OCI-M1 (cell line): ENCODE results near the gene ACTR5.

Experiments
- DNase-seq: peaks from one replicate; lab custom pipeline; 2025; lab: John Stamatoyannopoulos, UW

The ACTR5 gene

DNA sequence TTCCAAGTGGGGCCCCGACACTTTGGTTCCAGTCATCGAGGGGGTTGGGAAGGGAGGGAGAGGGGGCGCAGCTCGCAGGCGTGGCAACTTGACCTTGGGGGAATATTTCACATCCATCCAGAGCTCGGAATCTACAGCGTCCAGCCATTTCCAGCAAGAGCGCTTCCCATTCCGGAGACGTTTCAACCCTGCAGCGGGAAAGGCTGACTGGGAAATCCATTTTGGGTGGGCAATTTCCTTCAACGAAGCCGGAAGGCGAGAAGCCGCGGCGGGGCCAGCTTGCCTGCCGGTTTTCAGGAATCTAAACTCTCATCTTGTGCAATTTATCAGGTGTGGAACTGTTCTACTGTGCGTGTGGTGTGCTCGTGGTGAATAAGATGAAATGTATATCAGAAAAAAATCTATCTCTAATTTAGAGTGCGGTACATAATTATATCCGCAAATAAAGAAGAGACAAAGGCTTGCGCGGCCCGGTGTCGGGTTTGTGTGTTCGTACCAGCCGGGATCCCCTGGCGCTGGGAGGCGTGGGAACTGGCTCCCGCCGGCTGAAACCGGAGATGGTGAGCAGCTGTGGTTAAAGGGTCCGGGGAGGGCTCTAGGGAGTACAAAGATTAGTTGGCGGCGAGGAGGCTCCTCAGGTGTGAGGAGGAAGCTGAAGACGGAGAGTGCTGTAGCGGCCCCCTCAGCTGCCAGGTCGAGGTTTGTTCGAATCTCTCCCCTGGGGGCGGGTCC is 19.2 kb upstream of the ACTR5 start:
- DNase-seq: no peak

DNA sequence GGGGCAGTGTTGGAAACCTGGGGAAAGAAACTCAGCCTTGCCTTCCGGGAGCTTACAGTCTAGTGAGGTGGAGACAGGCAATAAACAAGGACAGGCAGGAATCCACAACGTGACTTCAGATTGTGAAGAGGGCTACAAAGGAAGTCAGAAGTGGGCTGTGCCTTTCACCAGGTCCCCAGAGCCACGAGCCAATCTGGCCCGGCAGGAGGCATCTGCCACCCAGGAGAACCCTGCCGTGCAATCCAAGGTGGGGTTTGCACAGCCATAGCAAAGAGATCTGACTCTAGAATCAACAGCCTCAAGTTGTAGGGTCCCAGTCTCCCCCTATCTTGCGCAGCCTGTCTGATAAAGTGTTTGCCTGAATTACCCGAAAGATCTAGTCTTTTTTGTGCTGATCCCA is 18.5 kb upstream of the ACTR5 start:
- DNase-seq: no peak

DNA sequence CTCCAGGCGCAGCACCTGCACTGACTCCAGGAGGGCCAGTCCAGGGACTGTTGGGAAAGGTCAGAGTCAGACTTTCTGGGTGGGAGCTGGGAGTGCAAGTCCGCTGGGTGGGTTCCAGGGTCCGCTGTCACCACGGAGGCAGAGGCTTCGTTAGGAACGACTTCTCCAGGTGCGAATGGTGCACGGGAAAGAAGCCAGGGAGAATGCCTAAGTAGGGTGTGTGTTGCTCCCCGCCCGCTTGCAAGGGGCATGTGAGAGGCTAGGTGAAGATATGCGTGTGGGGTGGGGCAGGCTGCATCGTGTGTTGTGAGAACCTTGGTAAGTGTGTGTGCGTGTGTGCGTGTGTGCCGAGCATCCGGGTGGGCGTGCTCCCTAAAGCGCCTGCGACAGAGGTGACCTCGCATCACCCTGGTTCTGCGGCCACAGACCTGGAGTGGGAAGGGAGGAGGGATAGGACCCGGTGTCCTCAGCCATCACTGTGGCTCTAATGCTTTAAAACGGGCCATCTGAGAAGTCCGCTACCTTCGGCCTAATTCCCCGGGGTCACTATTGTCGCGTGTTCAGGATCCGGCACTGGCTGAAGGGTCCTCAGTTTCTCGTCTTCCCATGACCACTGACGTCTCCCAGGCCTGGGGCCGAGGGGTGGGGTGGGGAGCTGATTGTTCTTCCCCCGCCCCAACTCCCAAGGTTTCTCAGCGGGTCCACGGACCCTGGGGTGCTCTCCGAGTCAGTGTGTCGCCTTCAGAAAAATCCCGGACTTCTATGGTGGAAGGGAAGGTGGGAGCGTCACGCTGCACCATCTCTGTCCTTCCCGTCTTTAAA is 17.9 kb upstream of the ACTR5 start:
- no peak for DNase-seq

DNA sequence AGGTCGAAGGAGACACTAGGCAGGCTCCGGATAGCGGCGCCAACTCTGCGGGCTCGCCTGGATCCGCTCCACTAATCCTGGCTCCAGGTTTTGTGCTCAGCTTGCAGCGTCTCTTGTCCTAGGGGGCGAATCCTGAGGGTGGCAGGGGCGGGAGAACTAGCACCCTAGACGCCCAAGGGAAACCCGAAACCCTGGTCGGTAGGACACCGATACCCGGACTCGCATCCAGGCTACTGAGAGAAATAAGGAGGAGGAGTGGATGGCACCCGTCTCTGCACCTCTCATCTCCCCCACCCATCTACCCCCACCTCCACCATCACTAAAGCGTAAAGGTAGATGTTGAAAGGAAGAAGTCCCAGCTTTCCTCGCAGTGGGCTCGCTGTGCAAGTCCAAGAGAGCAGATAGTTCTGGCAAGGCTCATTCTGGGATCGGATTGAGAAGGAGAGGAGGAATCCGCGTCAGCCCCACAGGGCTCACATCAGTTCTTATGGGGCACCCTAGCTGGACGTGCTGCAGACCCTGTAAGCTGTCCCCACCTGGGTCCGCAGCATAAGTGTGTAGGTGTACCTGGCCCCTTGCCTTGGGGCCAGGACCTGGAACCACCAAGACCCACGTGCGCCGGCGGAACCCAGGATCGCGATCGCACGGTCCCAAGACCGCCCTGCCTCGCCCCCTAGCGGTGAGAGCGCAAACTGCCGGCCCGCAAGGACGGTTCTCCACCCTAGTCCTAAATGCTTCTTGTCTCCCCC is 17.1 kb upstream of the ACTR5 start:
- DNase-seq: peak; percentile 80

DNA sequence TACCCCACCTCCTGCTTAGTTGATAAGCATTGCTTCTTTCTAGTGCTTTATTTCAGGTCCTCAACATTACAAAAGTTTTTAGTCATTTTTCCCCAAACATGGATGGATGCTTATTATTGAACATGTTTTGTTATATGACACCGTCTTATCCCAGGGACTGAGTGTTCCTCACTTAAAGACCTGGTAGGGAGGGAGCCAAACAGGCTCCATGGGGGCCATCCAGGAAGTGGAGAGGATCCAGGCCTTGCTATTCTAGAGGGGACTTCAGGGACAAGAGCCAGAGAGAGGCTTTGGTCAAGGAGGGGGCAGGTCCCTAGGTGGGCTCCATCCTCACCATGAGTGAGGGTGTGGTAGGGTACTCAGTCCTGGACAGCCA is 16.5 kb upstream of the ACTR5 start:
- DNase-seq: no peak

DNA sequence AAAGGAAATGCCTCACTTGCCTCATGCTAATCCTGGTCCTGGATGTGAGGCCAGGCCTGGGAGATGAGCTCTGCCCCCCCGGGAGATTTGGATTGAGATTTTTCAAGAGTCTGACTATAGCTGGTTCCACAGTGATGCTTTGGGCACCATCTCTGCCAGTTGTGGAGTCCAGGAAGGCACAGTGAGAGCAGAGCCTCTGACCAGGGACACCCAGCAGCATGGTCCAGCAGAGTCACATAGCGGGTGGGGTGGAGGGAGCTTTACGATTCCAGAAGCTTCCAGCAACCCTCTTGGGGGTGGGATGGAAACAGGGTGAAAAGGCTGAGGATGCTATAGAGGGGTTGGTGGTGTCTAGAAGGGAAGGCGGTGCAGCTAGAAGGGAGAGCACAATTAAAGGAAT is 15.3 kb upstream of the ACTR5 start:
- DNase-seq: no peak

DNA sequence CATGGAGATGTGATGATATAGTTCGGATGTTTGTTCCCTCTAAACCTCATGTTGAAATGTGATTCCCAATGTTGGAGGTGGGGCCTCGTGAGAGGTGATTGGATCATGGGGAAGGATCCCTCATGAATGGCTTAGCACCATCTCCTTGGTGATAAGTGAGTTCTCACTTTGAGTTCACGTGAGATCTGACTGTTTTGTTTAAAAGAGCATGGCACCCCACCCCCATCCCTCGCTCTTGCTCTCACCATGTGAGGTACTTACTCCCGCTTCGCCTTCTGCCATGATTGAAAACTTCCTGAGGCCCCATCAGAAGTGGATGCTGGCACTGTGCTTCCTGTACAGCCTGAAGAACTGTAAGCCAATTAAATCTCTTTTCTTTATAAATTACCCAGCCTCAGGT is 13.1 kb upstream of the ACTR5 start:
- no peak for DNase-seq

DNA sequence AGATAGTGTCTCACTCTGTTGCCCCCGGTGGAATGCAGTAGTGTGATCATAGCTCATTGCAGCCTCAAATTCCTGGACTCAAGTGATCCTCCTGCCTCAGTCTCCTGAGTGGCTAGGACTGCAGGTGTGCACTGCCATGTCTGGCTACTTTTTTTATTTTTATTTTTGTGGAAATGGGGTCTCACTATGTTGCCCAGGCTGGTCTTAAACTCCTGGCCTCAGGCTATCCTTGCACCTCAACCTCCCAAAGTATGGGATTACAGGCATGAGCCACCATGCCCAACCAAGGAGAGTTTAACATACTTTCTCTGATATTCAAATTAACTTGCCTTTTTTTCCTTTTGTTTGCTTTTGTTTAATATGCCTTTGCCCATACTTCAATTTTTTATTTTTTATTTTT is 10.4 kb upstream of the ACTR5 start:
- no peak for DNase-seq

DNA sequence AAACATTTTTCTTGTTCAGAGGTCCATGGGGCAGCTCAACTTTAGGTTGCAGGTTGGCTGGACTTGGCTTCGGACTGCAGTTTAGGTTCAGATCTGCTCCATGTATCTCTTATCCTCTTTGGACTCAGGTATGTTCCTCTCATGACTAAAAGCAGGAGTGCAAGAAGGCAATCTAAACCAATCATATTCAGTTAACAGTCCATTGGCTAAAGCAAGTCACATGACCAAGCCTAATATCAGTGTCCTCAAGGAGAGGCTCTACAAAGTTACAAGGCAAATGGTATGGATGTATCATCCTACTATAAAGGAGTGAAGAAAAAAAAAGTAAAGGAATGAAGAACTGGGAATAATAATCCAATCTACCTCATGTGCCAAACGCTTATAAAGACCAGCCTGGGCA is 2.5 kb upstream of the ACTR5 start:
- DNase-seq: no peak

DNA sequence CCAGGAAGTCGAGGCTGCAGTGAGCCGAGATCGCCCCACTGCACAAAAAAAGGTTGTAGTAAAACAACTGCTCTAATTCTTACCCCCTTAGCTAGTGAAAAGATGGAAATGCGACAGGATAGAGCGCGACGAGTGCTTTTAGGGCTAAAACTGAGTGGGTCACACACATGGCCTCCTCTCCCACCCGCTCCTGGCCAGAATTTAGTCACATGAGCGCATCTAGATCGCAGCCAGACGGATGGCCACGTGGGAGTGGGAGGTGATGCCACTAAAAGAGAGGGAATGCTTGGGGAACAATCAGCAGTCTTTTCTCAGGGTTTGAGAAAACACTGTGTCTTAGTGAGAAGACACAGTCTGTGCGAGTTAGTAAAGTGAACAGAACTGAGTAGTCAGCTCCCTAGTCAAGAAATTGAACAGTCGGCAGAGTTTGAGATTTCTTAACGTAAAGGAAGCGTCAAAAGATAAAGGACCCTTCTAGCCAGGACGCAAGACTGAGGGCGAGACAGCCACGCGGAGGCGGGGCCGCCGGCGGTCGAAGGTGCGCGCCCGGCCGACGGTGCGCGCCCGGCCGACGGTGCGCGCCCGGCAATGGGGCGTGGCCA is 664 bp upstream of the ACTR5 start:
- no peak for DNase-seq

DNA sequence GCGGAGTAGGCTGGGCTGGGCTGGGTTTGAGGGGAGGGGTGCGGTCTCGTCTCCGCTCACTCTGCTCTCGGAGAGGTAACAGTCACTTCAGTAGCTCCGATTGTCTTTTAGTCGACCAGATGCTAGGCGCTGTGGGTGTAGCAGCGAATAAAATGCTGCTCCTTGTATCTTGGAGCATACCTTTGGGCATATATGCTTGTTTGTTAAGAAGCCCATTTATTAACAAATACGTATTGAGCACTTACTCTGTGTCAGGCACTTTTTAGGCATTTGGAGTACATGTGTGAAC is 545 bp downstream of the ACTR5 start:
- DNase-seq: peak; percentile 55

DNA sequence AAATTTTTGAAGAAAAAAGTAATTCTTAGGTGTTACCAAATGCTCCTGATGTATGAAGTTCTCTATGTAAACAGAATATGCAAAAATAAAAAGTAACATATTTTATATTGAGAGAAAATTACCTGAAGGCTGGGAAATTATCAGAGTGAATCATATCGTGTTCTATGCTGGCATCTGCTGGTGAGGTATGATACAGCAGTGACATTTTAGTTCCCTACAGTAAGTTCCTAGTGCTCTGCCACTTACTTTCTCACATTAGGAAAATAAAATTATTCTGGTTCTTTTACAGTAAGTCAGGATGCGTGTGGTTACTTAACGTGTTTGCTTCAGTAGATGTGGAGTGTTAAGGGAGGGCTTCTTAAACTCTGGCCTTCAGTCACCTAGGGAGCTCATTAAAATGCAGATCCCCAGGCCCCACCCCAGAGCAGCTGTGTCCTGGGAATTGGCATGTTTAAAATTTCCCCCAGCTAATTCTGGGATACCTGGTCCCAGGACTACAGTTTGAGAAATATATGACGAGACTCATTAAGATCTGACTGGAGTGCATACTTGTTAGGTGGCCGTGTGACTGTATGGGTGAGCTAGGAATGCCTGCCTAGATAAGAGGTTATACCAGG is 3.2 kb downstream of the ACTR5 start:
- DNase-seq: peak; percentile 78

DNA sequence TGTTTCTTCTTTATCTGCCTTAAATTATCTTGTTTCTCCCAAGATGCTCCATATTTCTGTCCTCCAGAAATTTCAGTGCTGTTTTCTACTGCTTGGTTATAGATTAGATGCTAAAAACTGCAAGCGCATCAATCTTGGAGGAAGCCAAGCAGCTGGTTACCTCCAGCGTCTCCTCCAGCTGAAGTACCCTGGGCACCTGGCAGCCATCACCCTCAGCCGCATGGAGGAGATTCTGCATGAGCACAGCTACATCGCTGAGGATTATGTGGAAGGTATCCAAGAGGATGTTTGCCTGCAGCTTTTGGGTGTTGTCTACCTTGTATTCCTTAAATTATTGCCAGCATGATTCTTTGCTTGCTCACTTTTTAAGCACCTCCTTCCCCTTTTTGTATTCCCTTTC is 3.8 kb downstream of the ACTR5 start:
- no peak for DNase-seq

DNA sequence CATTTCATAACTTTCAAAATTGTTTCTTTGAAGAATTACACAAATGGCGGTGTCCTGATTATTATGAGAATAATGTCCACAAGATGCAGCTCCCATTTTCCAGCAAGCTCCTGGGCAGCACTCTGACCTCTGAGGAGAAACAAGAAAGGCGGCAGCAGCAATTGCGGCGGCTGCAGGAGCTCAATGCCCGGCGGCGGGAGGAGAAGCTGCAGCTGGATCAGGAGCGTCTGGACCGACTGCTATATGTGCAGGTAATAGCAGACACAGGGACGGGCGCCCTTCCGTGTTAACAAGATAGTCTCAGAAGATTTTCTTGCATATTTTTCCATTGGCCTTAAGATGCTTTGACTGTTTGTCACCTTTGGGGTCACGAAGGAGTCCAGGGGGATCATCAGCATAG is 6.7 kb downstream of the ACTR5 start:
- no peak for DNase-seq

DNA sequence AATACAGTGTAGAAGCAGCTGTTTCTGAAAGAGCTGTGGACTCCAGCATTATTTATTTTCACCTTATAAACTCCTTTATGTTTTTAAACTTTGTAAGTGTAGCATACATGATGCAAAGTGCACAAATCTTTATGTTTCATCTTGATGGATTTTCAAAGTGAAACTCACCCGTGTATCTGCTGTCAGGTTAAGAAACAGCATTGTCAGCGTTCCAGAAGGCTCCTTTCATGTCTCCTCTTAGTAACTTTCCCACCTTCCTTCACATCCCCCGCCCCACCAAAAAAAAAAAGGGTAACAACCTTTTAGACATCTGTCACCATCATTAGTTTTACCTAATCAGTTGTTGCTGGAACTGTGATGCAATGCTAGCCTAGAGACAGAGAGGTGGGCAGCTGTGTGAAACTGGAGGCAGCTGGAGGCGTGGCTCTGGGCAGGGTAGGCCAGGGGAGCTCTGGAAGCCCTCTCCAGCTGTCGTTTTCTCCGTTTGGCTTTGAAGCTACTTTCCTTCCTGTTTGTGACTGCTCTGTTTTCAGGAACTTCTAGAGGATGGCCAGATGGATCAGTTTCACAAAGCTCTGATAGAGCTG is 7.2 kb downstream of the ACTR5 start:
- no peak for DNase-seq

DNA sequence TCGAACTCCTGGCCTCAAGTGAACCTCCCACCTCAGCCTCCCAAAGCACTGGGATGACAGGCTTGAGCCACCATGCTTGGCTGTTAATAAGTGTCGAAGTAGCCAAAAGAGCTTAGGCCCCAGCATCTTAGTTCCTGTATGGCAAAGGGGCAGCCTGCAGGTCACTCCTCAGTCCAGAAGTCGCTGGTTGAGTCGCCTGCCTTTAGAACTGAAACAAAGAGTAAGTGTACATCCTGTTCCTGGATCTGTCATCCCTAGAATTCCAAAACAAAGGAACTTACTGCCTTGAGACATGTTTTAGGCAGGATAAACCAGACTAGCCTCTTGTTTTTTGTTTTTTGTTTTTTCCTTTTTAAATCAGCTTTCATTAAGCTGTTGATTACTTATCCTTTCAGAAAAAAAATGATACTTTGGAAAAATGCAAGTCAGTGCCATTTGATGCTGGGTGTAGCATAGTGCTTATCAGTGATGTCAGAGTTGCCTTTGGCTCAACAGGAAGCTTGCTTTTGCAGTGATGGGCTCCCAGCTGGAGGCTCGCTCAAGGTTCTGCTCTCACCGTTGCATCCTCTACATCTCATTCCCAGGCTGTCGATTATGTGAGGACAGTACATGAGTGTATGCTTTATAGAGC is 9.0 kb downstream of the ACTR5 start:
- no peak for DNase-seq

DNA sequence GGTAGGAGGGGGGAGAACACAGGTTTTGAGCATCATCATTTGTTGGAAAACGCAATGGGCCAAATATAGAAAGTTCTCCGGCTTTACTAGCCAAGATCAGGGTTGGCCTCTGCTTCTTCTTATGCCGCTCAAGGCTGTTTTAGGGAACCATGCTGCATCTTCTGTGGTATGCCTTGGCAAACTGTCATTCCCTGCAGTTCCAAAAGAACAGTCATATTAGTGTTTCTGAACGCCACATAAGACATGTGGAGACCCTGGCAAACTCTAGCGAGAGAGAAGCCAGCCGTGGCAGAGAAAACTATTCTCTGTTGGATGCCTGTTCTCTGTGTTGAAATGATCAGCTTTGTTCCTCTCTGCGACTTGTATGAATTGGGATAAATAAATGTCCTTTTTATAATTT is 10.8 kb downstream of the ACTR5 start:
- DNase-seq: no peak

DNA sequence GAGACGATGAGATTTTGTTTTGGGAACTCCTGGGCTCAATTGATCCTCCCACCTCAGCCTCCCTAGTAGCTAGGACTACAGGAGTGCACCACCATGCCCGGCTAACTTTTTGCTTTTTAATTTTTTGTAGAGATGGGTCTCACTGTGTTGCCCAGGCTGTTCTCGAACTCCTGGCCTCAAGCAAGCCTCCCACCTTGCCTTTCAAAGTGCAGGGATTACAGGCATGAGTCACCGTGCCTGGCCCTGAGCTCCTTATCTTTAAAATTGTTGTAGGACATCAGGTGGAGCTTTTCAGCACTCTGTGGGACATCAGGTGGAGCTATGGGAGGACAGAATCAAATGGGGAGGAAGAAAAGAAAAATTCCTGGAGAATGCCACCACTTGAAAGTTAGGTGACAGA is 12.7 kb downstream of the ACTR5 start:
- no peak for DNase-seq

DNA sequence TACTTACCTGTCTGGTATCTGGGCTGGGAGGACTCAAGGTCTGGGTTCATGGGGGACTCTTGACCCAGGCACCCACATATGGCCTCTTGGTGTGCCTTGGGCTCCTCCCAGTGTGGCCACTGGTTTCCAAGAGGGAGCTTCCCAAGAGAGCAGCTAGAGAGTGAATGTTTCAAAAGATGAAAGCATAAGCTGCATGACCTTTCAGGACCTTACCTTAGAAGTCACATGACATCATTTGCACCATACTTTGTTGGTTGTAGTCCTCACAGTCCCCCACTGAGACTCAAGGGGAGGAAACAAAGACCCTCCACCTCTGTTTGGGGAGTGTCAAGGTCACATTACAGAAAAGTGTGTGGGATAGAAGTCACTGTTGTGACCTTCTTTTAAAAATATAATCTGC is 13.9 kb downstream of the ACTR5 start:
- no peak for DNase-seq

DNA sequence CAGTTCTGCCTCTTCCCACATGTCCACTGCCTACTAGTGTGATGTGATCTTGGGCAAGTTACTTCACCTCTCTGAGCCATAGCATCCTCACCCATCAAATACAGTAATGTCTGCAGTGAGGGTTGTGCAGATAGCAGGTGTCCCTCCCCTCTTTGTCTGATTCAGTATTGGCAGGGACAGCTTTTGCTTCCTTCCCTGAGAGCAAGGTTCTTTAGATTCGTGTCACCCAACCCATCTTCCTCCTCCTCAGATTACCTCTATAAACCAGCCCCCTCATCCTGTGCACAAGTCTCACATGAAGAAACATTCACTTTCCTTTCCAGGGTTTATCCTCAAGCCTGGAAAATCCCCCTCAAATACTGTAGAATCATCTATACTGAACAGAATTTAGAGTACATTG is 15.4 kb downstream of the ACTR5 start:
- DNase-seq: no peak

DNA sequence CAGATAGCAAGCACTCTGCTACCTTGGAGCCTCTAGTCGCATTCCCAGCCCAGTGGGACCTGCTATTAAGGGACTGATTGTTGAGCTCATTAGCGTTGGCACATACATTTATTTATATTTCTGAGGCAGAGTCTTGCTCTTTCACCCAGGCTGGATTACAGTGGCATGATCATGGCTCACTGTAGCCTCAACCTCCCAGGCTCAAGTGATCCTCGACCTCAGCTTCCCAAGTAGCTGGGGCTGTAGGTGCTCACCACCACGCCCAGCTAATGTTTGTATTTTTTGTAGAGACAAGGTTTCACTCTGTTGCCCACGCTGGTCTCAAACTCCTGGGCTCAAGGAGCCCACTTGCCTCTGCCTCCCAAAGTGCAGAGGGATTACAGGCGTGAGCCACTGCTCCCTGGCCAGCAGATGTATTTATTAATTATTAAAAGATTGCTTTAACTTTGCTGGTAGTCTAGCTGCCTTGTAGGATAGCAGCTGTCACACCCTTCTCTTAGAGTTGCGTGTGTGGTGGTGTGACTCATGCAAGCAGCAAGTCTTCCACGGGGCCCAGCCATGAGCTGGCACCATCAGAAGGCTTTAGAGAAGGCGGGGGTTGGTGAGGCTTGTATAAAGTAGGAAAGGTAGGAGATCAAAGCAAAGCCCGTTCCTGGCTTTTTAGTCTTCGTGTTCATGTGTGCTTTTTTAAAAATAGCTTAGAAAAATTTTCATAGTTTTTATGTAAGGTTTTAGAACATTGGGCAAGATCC is 16.5 kb downstream of the ACTR5 start:
- DNase-seq: no peak
